CD14-positive monocyte (primary cell): ENCODE data around the gene GPR3. TPM values are rescaled to one million over a fixed set of nuclear protein-coding genes. Genes with fewer than 3 reads are reported as not detected.

Experiments used
- DNase-seq, 3 donors: peaks; one replicate each; pipeline ENCODE4 v3.0.0-alpha.2; 2011 to 2022
- H2AFZ ChIP-seq: 2 replicates; pipeline ENCODE4 v1.6.0; 2012; ENCODE audit warnings: mild to moderate bottlenecking, low read depth, low read length, inconsistent platforms; ENCODE audit not compliant: insufficient read depth, poor library complexity, severe bottlenecking
- H3K27ac ChIP-seq, 2 donors: 1 replicate in 1 of 2; 2 replicates in 1 of 2; pipeline ENCODE4 v1.5.1; 2012 to 2013; ENCODE audit warnings: low read length in 2 of 2, control low read depth in 1 of 2, inconsistent platforms in 1 of 2, low read depth in 1 of 2, mild to moderate bottlenecking in 1 of 2
- H3K27me3 ChIP-seq, 2 donors: one replicate each; pipeline versions ENCODE4 v1.6.0 to v1.6.1; 2011 to 2013; ENCODE audit warnings: low read length in 2 of 2; ENCODE audit not compliant: control insufficient read depth in 2 of 2, insufficient read depth in 2 of 2
- H3K36me3 ChIP-seq, 2 donors: replicated peaks in 1 of 2; 1 replicate in 1 of 2; 2 replicates in 1 of 2; pipeline versions ENCODE4 v1.5.1 to v1.6.1; 2012 to 2013; ENCODE audit warnings: low read length in 2 of 2, control low read depth in 1 of 2, inconsistent platforms in 1 of 2, mild to moderate bottlenecking in 1 of 2; ENCODE audit not compliant: insufficient read depth in 2 of 2, control insufficient read depth in 1 of 2
- H3K4me1 ChIP-seq, 2 donors: 1 replicate in 1 of 2; 2 replicates in 1 of 2; pipeline versions ENCODE4 v1.5.1 to v1.6.1; 2012 to 2013; ENCODE audit warnings: low read length in 2 of 2, control low read depth in 1 of 2, inconsistent platforms in 1 of 2, mild to moderate bottlenecking in 1 of 2, moderate library complexity in 1 of 2; ENCODE audit not compliant: insufficient read depth in 2 of 2, control insufficient read depth in 1 of 2
- H3K4me2 ChIP-seq: replicated peaks from 2 replicates; pipeline ENCODE3; 2012; ENCODE audit warnings: low read length, moderate library complexity, mild to moderate bottlenecking; ENCODE audit not compliant: poor library complexity, severe bottlenecking; ENCODE audit errors: extremely low read depth
- H3K4me3 ChIP-seq, 3 experiments: fragments of 200-600 bp in 1 of 3; sonication (generic) in 1 of 3; replicated peaks in 1 of 3; 1 replicate in 2 of 3; 2 replicates in 1 of 3; pipeline ENCODE4 v1.5.1; 2011 to 2013; ENCODE audit warnings: low read length in 3 of 3, mild to moderate bottlenecking in 3 of 3, control low read depth in 2 of 3, low read depth in 2 of 3, inconsistent platforms in 1 of 3, moderate library complexity in 1 of 3
- H3K79me2 ChIP-seq: 2 replicates; pipeline ENCODE4 v1.6.0; 2012; ENCODE audit warnings: mild to moderate bottlenecking, control low read depth, inconsistent platforms, low read length, moderate library complexity; ENCODE audit not compliant: insufficient read depth
- H3K9ac ChIP-seq: 2 replicates; pipeline ENCODE4 v1.6.0; 2017; ENCODE audit warnings: low read length, mild to moderate bottlenecking; ENCODE audit not compliant: insufficient read depth, poor library complexity, severe bottlenecking
- H3K9me3 ChIP-seq, 2 donors: replicated peaks in 1 of 2; 1 replicate in 1 of 2; 2 replicates in 1 of 2; pipeline versions ENCODE4 v1.5.1 to v1.6.1; 2012 to 2013; ENCODE audit warnings: low read length in 2 of 2, control low read depth in 1 of 2; ENCODE audit not compliant: control insufficient read depth in 1 of 2, insufficient read depth in 1 of 2
- H4K20me1 ChIP-seq: 2 replicates; pipeline ENCODE4 v1.6.0; 2012; ENCODE audit warnings: mild to moderate bottlenecking, low read length, control low read depth, moderate library complexity; ENCODE audit not compliant: insufficient read depth
- H3K27ac Mint-ChIP-seq, 7 donors: one replicate each; pipeline ENCODE4 v1.8.0; 2020; ENCODE audit warnings: mild to moderate bottlenecking in 7 of 7, mixed read lengths in 7 of 7, moderate library complexity in 6 of 7, inconsistent platforms in 2 of 7
- H3K27me3 Mint-ChIP-seq, 3 donors: one replicate each; pipeline ENCODE4 v1.8.0; 2021 to 2022; ENCODE audit warnings: low read depth in 3 of 3, mild to moderate bottlenecking in 3 of 3, mixed read lengths in 3 of 3, moderate library complexity in 3 of 3, inconsistent platforms in 1 of 3
- H3K36me3 Mint-ChIP-seq, 2 donors: one replicate each; pipeline ENCODE4 v1.8.0; 2020; ENCODE audit warnings: mixed read lengths in 2 of 2, inconsistent platforms in 1 of 2, mild to moderate bottlenecking in 1 of 2
- H3K4me1 Mint-ChIP-seq: one replicate; pipeline ENCODE4 v1.8.0; 2020; ENCODE audit warnings: mild to moderate bottlenecking, mixed read lengths
- H3K4me3 Mint-ChIP-seq, 2 donors: one replicate each; pipeline ENCODE4 v1.8.0; 2020; ENCODE audit warnings: mild to moderate bottlenecking in 2 of 2, mixed read lengths in 2 of 2, moderate library complexity in 1 of 2
- H3K9me3 Mint-ChIP-seq, 7 donors: one replicate each; pipeline ENCODE4 v1.8.0; 2020 to 2022; ENCODE audit warnings: mixed read lengths in 7 of 7, mild to moderate bottlenecking in 6 of 7, moderate library complexity in 6 of 7, inconsistent platforms in 2 of 7
- CTCF ChIP-seq: fragments of 200-600 bp; IDR thresholded peaks from one replicate; pipeline ENCODE4 v1.8.0; 2022; ENCODE audit warnings: antibody characterized with exemption, mild to moderate bottlenecking
- WGBS: methylation state at CpG from one replicate; pipeline ENCODE4 v1.1.5; 2013; ENCODE audit warnings: missing lambda C conversion rate; ENCODE audit not compliant: insufficient coverage; 5-methylcytosine and 5-hydroxymethylcytosine counted together
- intact Hi-C, 2 donors: fragments of 100-400 bp; cut with micrococcal nuclease; formaldehyde crosslinking; loops; one replicate each; pipeline versions ENCODE4 v1.15.0 to v1.15.1; 2023
- polyA plus RNA-seq, 3 donors: library from polyadenylated mRNA; depleted of rRNA in 1 of 3; unstranded in 2 of 3; stranded (reverse) in 1 of 3; fragments of 300-500 nt in 2 of 3; fragments of >200 nt in 1 of 3; fragmentation: Illumina TruSeq in 2 of 3; gene quantifications; 1 replicate in 2 of 3; 2 replicates in 1 of 3; pipeline ENCODE4 v1.2.3, GENCODE V29; 2012 to 2021

Gene GPR3
- polyA plus RNA-seq, 3 donors = 0.26 to 2.7 TPM; not detected in 1

GRCh38 chr1:27360159-27361043 is 32.0 kb upstream of the GPR3 start:
- Mint-ChIP-seq H3K27me3 (peaks cover 16 to 35% (median 32%) of the 10 kb centered on the region in 3 donors), H3K4me3 (peak overlapping the region; percentile 74 to 91), H3K4me1 (peaks cover 40% of the 10 kb centered on the region), H3K27ac (peak overlapping the region in 1 of 7 donors; percentile 25), H3K36me3 (peaks cover 28 to 76% of the 10 kb centered on the region in 2 donors), H3K9me3 (peaks cover 0 to 2% (median 0%) of the 10 kb centered on the region in 7 donors)
- peak overlapping the region; percentile 78 for H2AFZ ChIP-seq
- peaks cover 29 to 43% of the 10 kb centered on the region in 2 donors for H3K4me1 ChIP-seq
- H3K4me2 ChIP-seq = peak overlapping the region; percentile 79
- no peaks in the 10 kb centered on the region for H3K9me3 ChIP-seq
- H4K20me1 ChIP-seq = peaks cover 20% of the 10 kb centered on the region
- H3K27me3 ChIP-seq = peaks cover 0 to 20% of the 10 kb centered on the region in 2 donors
- H3K4me3 ChIP-seq = peak overlapping the region; percentile 24 to 76 (median 28)
- 5% methylated on average over 45 of the region's 71 CpGs for WGBS
- intact Hi-C loops = no loop called here
- H3K9ac ChIP-seq = peak overlapping the region; percentile 40
- H3K27ac ChIP-seq = no peak overlapping the region
- DNase-seq = peak in 1 of 3 donors; percentile 27
- no peak for TF ChIP-seq CTCF
- peaks cover 3 to 34% of the 10 kb centered on the region in 2 donors for H3K36me3 ChIP-seq
- H3K79me2 ChIP-seq = no peaks in the 10 kb centered on the region

GRCh38 chr1:27361044-27361402 is 31.4 kb upstream of the GPR3 start:
- Mint-ChIP-seq H3K27me3 (peaks cover 16 to 35% (median 32%) of the 10 kb centered on the region in 3 donors), H3K27ac (no peak overlapping the region), H3K4me1 (peaks cover 45% of the 10 kb centered on the region), H3K9me3 (peaks cover 0 to 2% (median 0%) of the 10 kb centered on the region in 7 donors), H3K4me3 (peak overlapping the region; percentile 74 to 91), H3K36me3 (peaks cover 22 to 70% of the 10 kb centered on the region in 2 donors)
- Histone ChIP-seq H2AFZ (peak overlapping the region; percentile 78), H3K79me2 (no peaks in the 10 kb centered on the region), H3K9me3 (no peaks in the 10 kb centered on the region), H3K27me3 (peaks cover 0 to 20% of the 10 kb centered on the region in 2 donors), H3K27ac (no peak overlapping the region), H3K9ac (peak overlapping the region; percentile 40), H4K20me1 (peaks cover 20% of the 10 kb centered on the region), H3K4me3 (peak overlapping the region in 2 of 3 experiments; percentile 28 to 76), H3K4me1 (peaks cover 34 to 50% of the 10 kb centered on the region in 2 donors), H3K36me3 (peaks cover 0 to 28% of the 10 kb centered on the region in 2 donors), H3K4me2 (peak overlapping the region; percentile 79)
- WGBS = 67% methylated on average over 16 of the region's 21 CpGs
- intact Hi-C loops = no loop called here
- DNase-seq = no peak
- TF ChIP-seq CTCF = no peak
